ENCODE measurements around the gene EGF.

Gene EGF

DNA sequence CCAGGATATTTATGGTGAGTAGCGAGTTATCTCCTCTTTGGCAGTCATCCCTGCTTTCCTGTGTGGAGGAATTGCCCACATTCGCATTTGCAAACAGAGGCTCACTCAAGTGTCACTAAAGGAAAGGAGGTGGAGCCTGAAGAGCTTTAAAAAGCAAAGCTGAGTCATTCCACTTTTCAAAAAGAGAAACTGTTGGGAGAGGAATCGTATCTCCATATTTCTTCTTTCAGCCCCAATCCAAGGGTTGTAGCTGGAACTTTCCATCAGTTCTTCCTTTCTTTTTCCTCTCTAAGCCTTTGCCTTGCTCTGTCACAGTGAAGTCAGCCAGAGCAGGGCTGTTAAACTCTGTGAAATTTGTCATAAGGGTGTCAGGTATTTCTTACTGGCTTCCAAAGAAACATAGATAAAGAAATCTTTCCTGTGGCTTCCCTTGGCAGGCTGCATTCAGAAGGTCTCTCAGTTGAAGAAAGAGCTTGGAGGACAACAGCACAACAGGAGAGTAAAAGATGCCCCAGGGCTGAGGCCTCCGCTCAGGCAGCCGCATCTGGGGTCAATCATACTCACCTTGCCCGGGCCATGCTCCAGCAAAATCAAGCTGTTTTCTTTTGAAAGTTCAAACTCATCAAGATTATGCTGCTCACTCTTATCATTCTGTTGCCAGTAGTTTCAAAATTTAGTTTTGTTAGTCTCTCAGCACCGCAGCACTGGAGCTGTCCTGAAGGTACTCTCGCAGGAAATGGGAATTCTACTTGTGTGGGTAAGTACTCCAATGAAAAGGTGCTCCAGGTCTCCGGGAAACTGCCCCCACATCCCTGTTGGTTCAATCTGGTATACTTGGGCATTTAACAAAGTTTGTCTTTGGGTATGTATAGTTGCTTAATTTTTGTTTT, at the start of gene EGF:
TSS of gene EGF (plus strand) at position 178 of the 890 bp plus-strand sequence. CDS start at position 631, 453 bp downstream.
- no peak for DNase-seq (ENCODE audit: low read depth)
- H3K4me3 ChIP-seq (ENCODE audit: low read depth, low read length), result peak within 1 kb of the TSS; percentile 37
- no peak for TF ChIP-seq CTCF (IDR thresholded peaks at IDR 0.05; ENCODE audit: control insufficient read depth, extremely low read depth, insufficient read depth)

DNA sequence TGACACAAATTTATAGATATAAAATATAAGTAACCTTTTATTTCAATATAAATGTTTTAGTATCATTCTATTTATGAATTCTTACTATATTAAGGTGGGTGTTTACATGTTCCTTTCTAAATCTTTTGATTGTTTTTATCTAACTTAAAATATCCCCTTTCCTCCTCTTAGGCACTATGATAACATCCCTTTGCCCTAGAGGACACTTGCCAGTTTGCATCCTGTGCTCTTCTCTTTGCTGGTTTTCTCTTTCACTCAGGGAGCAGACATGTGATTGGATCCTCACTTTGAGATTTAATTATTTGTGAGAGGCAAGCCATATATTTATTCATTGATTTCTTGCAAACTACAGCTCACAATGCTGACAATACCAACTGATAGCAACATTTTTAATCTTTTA, 48.5 kb upstream of the EGF start:
- H3K4me3 ChIP-seq (ENCODE audit: low read depth, low read length), result no peak overlapping the region
- TF ChIP-seq CTCF (IDR thresholded peaks at IDR 0.05; ENCODE audit: control insufficient read depth, extremely low read depth, insufficient read depth), result no peak
- no peak for DNase-seq (ENCODE audit: low read depth)

- DNase-seq (ENCODE audit: low read depth), result no peak
- no peak overlapping the region for H3K4me3 ChIP-seq (ENCODE audit: low read depth, low read length)
- TF ChIP-seq CTCF (IDR thresholded peaks at IDR 0.05; ENCODE audit: control insufficient read depth, extremely low read depth, insufficient read depth), result no peak
Measured at GRCh38 chr4:109870061-109870460, 42.6 kb upstream of the EGF start.

GRCh38 chr4:109872065-109872464, 40.6 kb upstream of the EGF start:
- no peak for DNase-seq (ENCODE audit: low read depth)
- TF ChIP-seq CTCF (IDR thresholded peaks at IDR 0.05; ENCODE audit: control insufficient read depth, extremely low read depth, insufficient read depth), result no peak
- no peak overlapping the region for H3K4me3 ChIP-seq (ENCODE audit: low read depth, low read length)

GRCh38 chr4:109872950-109873656, 39.6 kb upstream of the EGF start:
- H3K4me3 ChIP-seq (ENCODE audit: low read depth, low read length), result no peak overlapping the region
- DNase-seq (ENCODE audit: low read depth), result no peak
- TF ChIP-seq CTCF (IDR thresholded peaks at IDR 0.05; ENCODE audit: control insufficient read depth, extremely low read depth, insufficient read depth), result no peak; the same call in 1 of the 2 replicates

GRCh38 chr4:109873791-109874514, 38.7 kb upstream of the EGF start:
- peak; percentile 93 for DNase-seq (ENCODE audit: low read depth)
- H3K4me3 ChIP-seq (ENCODE audit: low read depth, low read length), result no peak overlapping the region
- peak; percentile 26; the same call in 1 of the 2 replicates for TF ChIP-seq CTCF (IDR thresholded peaks at IDR 0.05; ENCODE audit: control insufficient read depth, extremely low read depth, insufficient read depth)

All from LNCaP clone FGC (cell line).